ENCODE measurements around the gene CEP192.

DNA sequence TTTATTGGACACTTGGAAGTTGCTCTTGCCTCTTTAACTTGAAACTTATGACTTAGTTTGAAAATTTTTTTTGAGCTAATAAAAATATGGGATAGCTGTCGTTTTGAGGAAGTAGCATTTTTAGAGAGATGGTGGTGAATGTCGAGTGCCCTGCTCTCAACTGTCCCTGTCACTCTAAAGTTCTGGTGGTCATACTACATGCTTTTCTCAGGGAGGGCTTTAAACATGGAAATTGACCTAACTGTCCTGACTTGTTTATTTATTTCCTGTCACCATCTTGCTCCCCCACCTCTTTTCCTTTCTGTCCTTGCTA lies 16.0 kb downstream of the CEP192 start:
- TF ChIP-seq YY1 (IDR thresholded peaks at IDR 0.05) (no peak), SP1 (IDR thresholded peaks at IDR 0.05) (no peak), CTCF (IDR thresholded peaks at IDR 0.05; ENCODE audit: low read depth, low read length, missing input control) (no peak), RAD21 (IDR thresholded peaks at IDR 0.05) (no peak), JUND (IDR thresholded peaks at IDR 0.05) (no peak), FOXA2 (IDR thresholded peaks at IDR 0.05) (no peak)
- TF ChIP-seq, protein P1, sequence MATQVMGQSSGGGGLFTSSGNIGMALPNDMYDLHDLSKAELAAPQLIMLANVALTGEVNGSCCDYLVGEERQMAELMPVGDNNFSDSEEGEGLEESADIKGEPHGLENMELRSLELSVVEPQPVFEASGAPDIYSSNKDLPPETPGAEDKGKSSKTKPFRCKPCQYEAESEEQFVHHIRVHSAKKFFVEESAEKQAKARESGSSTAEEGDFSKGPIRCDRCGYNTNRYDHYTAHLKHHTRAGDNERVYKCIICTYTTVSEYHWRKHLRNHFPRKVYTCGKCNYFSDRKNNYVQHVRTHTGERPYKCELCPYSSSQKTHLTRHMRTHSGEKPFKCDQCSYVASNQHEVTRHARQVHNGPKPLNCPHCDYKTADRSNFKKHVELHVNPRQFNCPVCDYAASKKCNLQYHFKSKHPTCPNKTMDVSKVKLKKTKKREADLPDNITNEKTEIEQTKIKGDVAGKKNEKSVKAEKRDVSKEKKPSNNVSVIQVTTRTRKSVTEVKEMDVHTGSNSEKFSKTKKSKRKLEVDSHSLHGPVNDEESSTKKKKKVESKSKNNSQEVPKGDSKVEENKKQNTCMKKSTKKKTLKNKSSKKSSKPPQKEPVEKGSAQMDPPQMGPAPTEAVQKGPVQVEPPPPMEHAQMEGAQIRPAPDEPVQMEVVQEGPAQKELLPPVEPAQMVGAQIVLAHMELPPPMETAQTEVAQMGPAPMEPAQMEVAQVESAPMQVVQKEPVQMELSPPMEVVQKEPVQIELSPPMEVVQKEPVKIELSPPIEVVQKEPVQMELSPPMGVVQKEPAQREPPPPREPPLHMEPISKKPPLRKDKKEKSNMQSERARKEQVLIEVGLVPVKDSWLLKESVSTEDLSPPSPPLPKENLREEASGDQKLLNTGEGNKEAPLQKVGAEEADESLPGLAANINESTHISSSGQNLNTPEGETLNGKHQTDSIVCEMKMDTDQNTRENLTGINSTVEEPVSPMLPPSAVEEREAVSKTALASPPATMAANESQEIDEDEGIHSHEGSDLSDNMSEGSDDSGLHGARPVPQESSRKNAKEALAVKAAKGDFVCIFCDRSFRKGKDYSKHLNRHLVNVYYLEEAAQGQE (IDR thresholded peaks at IDR 0.05): no peak
- TF ChIP-seq, protein P2, sequence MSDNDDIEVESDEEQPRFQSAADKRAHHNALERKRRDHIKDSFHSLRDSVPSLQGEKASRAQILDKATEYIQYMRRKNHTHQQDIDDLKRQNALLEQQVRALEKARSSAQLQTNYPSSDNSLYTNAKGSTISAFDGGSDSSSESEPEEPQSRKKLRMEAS (IDR thresholded peaks at IDR 0.05): no peak

Measured in liver (tissue), 3 donors.